Common myeloid progenitor, CD34-positive (primary cell): ENCODE measurements around the gene GPR107.

Source experiments
- CTCF ChIA-PET: fragments of 350-600 bp; sonication (Branson Sonifier 250); formaldehyde crosslinking; loops from one replicate; lab custom pipeline; 2021; ENCODE audit warnings: antibody characterized with exemption; lab: Charles Lee
- POLR2A ChIA-PET: fragments of 350-600 bp; sonication (Branson Sonifier 250); formaldehyde crosslinking; loops from one replicate; lab custom pipeline; 2021; ENCODE audit warnings: antibody characterized with exemption; lab: Charles Lee
- DNase-seq, 3 donors: peaks; one replicate each; pipeline versions ENCODE4 v3.0.0 to v3.0.0-alpha.2; 2013
- H3K27ac ChIP-seq, 2 experiments: 1 replicate in 1 of 2; 2 replicates in 1 of 2; pipeline ENCODE4 v1.7.0; 2013; ENCODE audit warnings: inconsistent platforms in 2 of 2, low read length in 2 of 2, mild to moderate bottlenecking in 2 of 2, low read depth in 1 of 2, moderate library complexity in 1 of 2; ENCODE audit not compliant: severe bottlenecking in 2 of 2, insufficient read depth in 1 of 2, poor library complexity in 1 of 2
- H3K27me3 ChIP-seq, 5 experiments: replicated peaks in 2 of 5; 1 replicate in 3 of 5; 2 replicates in 2 of 5; pipeline versions ENCODE4 v1.6.1 to v1.7.0; 2013; ENCODE audit warnings: low read length in 4 of 5, mild to moderate bottlenecking in 2 of 5, moderate library complexity in 2 of 5, inconsistent platforms in 1 of 5; ENCODE audit not compliant: insufficient read depth in 5 of 5, control insufficient read depth in 4 of 5
- H3K36me3 ChIP-seq, 4 experiments: 1 replicate in 2 of 4; 2 replicates in 2 of 4; pipeline versions ENCODE4 v1.6.1 to v1.7.0; 2013; ENCODE audit warnings: low read length in 3 of 4, control low read depth in 1 of 4, mild to moderate bottlenecking in 1 of 4; ENCODE audit not compliant: control insufficient read depth in 4 of 4, insufficient read depth in 4 of 4
- H3K4me1 ChIP-seq, 4 experiments: 1 replicate in 3 of 4; 2 replicates in 1 of 4; pipeline versions ENCODE4 v1.6.1 to v1.7.1; 2013; ENCODE audit warnings: low read length in 3 of 4, mild to moderate bottlenecking in 3 of 4, control low read depth in 1 of 4, inconsistent platforms in 1 of 4, moderate library complexity in 1 of 4; ENCODE audit not compliant: control insufficient read depth in 4 of 4, insufficient read depth in 4 of 4; ENCODE audit errors: control extremely low read depth in 1 of 4
- H3K4me3 ChIP-seq, 7 experiments: 1 replicate in 4 of 7; 2 replicates in 3 of 7; pipeline versions ENCODE4 v1.5.1 to v1.7.0; 2013; ENCODE audit warnings: mild to moderate bottlenecking in 7 of 7, low read length in 6 of 7, moderate library complexity in 6 of 7, inconsistent platforms in 2 of 7, low read depth in 2 of 7, control low read depth in 1 of 7; ENCODE audit not compliant: insufficient read depth in 4 of 7, control insufficient read depth in 1 of 7; ENCODE audit errors: extremely low read depth in 1 of 7
- H3K9me3 ChIP-seq, 5 experiments: 1 replicate in 4 of 5; 2 replicates in 1 of 5; pipeline versions ENCODE4 v1.6.1 to v1.7.1; 2013; ENCODE audit warnings: low read length in 4 of 5, mild to moderate bottlenecking in 2 of 5, inconsistent platforms in 1 of 5, low read depth in 1 of 5, moderate library complexity in 1 of 5; ENCODE audit not compliant: control insufficient read depth in 4 of 5, insufficient read depth in 2 of 5; ENCODE audit errors: control extremely low read depth in 1 of 5
- WGBS: methylation state at CpG from one replicate; pipeline ENCODE4 v1.1.5; 2013; ENCODE audit not compliant: insufficient coverage; 5-methylcytosine and 5-hydroxymethylcytosine counted together

GPR107 gene

DNA sequence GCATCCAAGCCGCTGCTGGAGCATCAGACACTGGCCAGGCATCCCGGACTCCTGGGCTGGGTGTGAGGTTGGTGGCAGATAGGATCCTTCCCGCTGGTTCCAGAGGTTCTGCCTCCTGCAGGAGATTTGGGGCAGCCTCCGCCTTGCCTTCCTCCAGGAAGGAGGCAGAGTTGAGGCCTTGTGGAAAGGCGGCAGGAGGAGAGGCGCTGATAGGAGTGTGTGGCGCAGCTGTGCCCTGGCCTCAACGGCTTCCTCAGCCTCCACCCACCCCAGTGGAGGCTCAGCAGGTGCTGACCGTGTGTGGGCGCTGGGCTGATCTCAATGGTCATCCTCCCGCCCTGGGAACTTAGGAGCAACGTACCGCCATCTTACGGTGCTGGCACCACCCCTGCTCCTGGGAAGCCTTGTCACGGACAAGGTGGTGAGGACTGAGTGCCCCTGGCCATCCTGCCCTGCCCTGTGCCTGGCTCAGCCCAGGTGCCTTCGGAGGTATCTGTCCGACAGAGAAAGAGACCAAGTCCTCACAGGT, 128.7 kb downstream of the GPR107 start:
- H3K9me3 ChIP-seq = no peaks in the 10 kb centered on the region
- H3K27me3 ChIP-seq = peaks cover 0 to 9% (median 0%) of the 10 kb centered on the region in 5 experiments
- ChIA-PET POLR2A (no interaction called here), CTCF (interaction anchor here (0.6 kb wide), 2 partner anchors 119 to 456 kb away, joined by 3 to 5 read pairs; no protein-coding TSS in a partner anchor)
- no peak for DNase-seq
- H3K4me3 ChIP-seq = no peak overlapping the region
- 94% methylated on average over 12 of the region's 17 CpGs for WGBS
- no peaks in the 10 kb centered on the region for H3K4me1 ChIP-seq
- no peak overlapping the region for H3K27ac ChIP-seq
- no peaks in the 10 kb centered on the region for H3K36me3 ChIP-seq

DNA sequence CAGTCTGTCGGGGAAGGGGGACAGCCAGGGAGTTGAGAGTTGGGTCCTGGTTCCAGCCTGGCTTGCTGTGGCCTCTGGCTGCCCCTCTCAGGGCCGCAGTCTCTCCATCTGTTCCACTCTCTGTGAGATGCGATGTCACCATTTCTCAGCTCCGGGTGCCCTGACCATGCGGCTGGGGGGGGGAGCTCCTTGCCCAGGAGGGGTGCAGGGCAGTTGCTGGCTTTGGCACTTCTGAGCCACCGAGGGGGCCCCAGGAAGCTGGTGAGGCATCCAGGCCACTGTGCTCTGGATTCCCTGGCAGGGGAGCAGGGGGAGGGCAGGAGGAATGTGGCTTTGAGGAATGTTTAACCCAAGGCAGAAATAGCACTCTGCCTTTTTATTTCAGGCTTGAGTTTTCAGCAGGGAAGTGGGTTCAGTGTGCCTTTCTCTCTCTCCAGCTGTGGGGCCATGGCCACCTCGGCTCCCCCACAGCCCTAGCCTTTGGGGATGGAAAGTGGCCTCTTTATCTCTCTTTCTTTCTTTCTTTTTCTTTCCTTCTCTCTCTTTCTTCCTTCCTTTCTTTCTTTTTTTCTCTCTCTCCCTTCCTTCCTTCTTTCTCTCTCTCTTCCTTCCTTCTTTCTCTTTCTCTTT, 129.5 kb downstream of the GPR107 start:
- ChIA-PET CTCF (interaction anchor here (0.6 kb wide), 2 partner anchors 119 to 457 kb away, joined by 3 to 5 read pairs; no protein-coding TSS in a partner anchor), POLR2A (no interaction called here)
- H3K36me3 ChIP-seq = no peaks in the 10 kb centered on the region
- WGBS = 61% methylated on average over 6 of the region's 7 CpGs
- H3K27me3 ChIP-seq = peaks cover 0 to 6% (median 0%) of the 10 kb centered on the region in 5 experiments
- no peaks in the 10 kb centered on the region for H3K9me3 ChIP-seq
- H3K4me1 ChIP-seq = no peaks in the 10 kb centered on the region
- DNase-seq = no peak
- no peak overlapping the region for H3K27ac ChIP-seq
- H3K4me3 ChIP-seq = no peak overlapping the region

DNA sequence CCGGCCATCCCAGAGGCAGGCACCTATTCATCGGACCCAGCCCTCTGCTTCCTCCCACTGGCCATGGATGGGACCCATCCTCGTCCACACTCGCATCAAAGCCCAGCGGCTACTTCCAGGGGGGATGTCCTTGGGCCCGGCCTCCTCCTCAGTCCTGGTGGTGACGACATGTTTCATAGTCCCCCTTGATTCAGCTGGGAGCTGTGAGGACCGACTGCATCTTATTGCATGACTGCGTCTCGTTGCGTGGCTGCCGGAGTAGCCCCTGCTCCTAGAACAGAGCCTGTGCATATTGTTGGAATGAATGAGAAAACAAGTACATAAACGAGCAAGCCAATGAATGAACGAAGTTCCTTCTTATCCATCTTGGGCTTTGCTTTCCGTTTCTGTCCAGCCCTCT, 131.3 kb downstream of the GPR107 start:
- Histone ChIP-seq H3K4me1 (no peaks in the 10 kb centered on the region), H3K27me3 (peaks cover 0 to 6% (median 0%) of the 10 kb centered on the region in 5 experiments), H3K27ac (no peak overlapping the region), H3K4me3 (no peak overlapping the region), H3K36me3 (no peaks in the 10 kb centered on the region), H3K9me3 (no peaks in the 10 kb centered on the region)
- ChIA-PET CTCF (no interaction called here), POLR2A (interaction anchor here (0.7 kb wide), 1 partner anchor 21 kb away, joined by 7 read pairs; no protein-coding TSS in a partner anchor)
- DNase-seq = no peak
- WGBS = 89% methylated on average over 15 of the region's 15 CpGs

DNA sequence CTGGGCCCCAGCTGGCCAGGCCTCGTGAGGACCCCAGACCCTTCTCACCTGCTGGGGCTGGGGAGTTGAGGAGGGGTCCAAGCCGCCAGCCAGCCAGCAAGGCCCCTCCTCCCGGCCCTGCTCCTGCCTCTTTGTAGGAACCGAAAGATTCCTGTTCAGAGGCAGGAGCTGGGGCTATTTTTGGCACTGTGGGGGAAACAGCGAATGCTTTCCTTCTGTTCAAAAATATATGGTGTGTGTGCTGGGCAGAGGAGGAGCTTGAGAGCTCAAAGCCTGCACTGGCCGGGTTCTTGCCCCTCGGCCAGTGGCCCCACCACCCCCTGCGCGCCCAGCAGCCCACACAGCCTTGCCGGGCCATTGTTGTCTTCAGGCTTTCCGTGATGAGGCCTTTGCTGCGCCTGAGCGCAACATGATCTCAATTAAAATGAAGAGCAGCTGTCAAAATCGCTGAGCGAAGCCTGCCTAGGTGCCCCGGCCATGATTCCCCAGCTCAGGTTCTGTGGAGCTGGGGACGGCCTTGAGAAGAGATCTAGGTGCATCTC, 131.9 kb downstream of the GPR107 start:
- Histone ChIP-seq H3K27me3 (peaks cover 0 to 3% (median 0%) of the 10 kb centered on the region in 5 experiments), H3K9me3 (no peaks in the 10 kb centered on the region), H3K4me1 (no peaks in the 10 kb centered on the region), H3K27ac (no peak overlapping the region), H3K4me3 (no peak overlapping the region), H3K36me3 (no peaks in the 10 kb centered on the region)
- 82% methylated on average over 16 of the region's 17 CpGs for WGBS
- ChIA-PET CTCF (no interaction called here), POLR2A (interaction anchor here (0.7 kb wide), 1 partner anchor 20 kb away, joined by 7 read pairs; no protein-coding TSS in a partner anchor)
- no peak for DNase-seq

DNA sequence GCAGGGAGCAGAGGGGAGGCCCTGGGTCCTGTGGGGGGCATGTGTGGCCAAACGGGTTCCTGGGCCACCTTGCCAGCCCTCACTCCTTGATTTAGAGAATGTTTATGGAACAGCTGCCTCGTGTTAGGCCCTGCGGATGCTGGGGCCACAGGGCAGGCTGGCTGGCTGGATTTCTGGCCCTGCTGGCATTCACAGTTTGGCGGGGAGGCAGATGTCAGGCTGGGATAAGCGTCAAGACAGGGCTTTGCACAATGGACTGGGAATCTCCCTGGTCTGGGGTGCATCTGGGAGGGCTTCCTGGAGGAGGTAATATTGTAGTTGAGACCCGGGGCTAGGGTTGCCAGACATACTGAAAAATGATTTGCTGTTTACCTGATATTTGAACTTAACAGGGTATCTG, 132.3 kb downstream of the GPR107 start:
- POLR2A ChIA-PET = no interaction called here
- no peak overlapping the region for H3K27ac ChIP-seq

DNA sequence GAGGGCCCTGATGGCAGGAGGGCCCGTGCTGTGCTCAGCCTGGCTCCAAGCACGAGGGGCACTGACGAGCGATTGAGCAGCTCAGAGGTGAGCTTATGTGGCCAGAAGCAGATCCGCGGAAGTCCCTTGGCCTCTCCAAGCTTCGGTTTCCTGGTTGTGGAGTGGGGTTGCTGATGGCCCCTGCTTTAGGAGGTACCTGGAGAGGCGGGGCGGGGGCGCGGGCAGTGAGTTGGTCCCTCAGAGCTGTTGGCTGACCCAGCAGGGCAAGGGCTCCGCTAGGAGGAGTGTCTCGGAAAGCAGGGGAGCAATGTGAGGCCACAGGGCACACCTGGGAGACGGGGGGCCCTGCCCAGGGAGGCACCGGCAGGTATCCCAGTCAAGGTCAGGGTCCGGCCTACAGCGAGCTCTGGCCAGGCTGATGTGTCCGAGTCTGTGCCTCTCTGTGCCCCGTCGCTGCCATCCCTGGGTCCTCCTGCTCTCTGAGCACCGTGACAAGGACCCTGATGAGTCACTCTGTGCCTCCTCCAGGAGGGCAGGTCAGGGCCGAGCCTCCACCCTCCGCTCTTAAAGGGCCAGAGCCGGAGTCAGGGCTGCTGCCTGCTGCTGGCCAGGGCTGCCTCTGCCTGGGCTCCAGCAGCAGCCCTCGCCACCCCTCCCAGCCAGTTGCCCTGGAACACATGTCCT, 133.3 kb downstream of the GPR107 start:
- H3K36me3 ChIP-seq = no peaks in the 10 kb centered on the region
- POLR2A ChIA-PET = no interaction called here
- CTCF ChIA-PET = no interaction called here
- H3K27me3 ChIP-seq = peaks cover 0 to 2% (median 0%) of the 10 kb centered on the region in 5 experiments
- H3K4me1 ChIP-seq = no peaks in the 10 kb centered on the region
- no peak overlapping the region for H3K27ac ChIP-seq
- no peaks in the 10 kb centered on the region for H3K9me3 ChIP-seq
- H3K4me3 ChIP-seq = no peak overlapping the region
- 93% methylated on average over 14 of the region's 25 CpGs for WGBS
- DNase-seq = no peak

More for the DNA sequence above, 132.3 kb downstream of the GPR107 start:
- H3K9me3 ChIP-seq = no peaks in the 10 kb centered on the region
- H3K4me1 ChIP-seq = no peaks in the 10 kb centered on the region
- CTCF ChIA-PET = no interaction called here
- no peak overlapping the region for H3K4me3 ChIP-seq
- 92% methylated on average over 5 of the region's 6 CpGs for WGBS
- DNase-seq = no peak
- no peaks in the 10 kb centered on the region for H3K36me3 ChIP-seq
- H3K27me3 ChIP-seq = peaks cover 0 to 2% (median 0%) of the 10 kb centered on the region in 5 experiments

DNA sequence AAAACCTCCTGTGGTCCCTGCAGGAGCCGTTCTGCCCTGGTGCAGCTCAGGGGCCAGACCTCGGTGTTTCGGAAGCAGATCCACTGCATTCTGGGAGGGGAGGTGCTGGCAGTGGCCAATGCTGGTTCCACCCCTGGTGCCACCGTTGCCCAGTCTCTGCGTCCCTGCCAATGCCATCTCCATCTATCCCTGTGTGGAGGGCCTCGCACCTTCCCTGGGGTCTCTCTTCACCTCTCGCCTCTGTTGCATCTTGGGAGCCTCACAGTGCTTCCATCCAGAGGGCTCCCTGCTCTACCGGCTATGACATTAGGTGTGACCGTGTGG, 133.8 kb downstream of the GPR107 start:
- Histone ChIP-seq H3K4me1 (no peaks in the 10 kb centered on the region), H3K9me3 (no peaks in the 10 kb centered on the region), H3K4me3 (no peak overlapping the region), H3K36me3 (no peaks in the 10 kb centered on the region), H3K27me3 (peaks cover 0 to 2% (median 0%) of the 10 kb centered on the region in 5 experiments), H3K27ac (no peak overlapping the region)
- DNase-seq = no peak
- ChIA-PET CTCF (no interaction called here), POLR2A (no interaction called here)
- 84% methylated on average over 6 of the region's 9 CpGs for WGBS
